HepG2 (cell line): Measurements from ENCODE around the gene LYPD8. TPM values are rescaled to one million over a fixed set of nuclear protein-coding genes. Genes with fewer than 3 reads are reported as not detected.

Source experiments
- ATAC-seq: fragments of 200-7000 bp; cut with Tn5 transposase; 3 replicates; pipeline ENCODE4 v1.9.1; 2020; ENCODE audit warnings: mild to moderate bottlenecking, moderate library complexity
- BruUV-seq: library from RNA; stranded (reverse); fragments of 400-500 nt; replicated peaks from 2 replicates; lab custom pipeline; 2021; lab: Mats Ljungman, UMichigan
- CTCF ChIA-PET: fragments of 300-600 bp; formaldehyde crosslinking; extraction: SDS; loops from one replicate; lab custom pipeline; 2021; ENCODE audit warnings: low total read pairs, inconsistent platforms, low intra/inter-chr PET ratio; lab: Yijun Ruan, JAX
- POLR2A ChIA-PET: fragments of 350-600 bp; sonication (Branson Sonifier 250); formaldehyde crosslinking; loops from one replicate; lab custom pipeline; 2020; ENCODE audit warnings: antibody characterized with exemption, inconsistent platforms; lab: Yijun Ruan, JAX
- DNase-seq: peaks from one replicate; pipeline ENCODE4 v3.0.0-alpha.2; 2015; ENCODE audit warnings: low spot score
- FAIRE-seq: peaks from 3 replicates; lab custom pipeline; 2011; peaks lifted over from hg19 to GRCh38; lab: Jason Lieb, UNC
- H2AFZ ChIP-seq: one replicate; pipeline ENCODE4 v1.6.1; 2011; ENCODE audit warnings: low read length, inconsistent platforms
- H3K27ac ChIP-seq: fragments of 300-600 bp; 3 replicates; pipeline ENCODE4 v1.8.0; 2011; ENCODE audit warnings: mixed run types, mild to moderate bottlenecking, mixed read lengths, low read length, inconsistent platforms; ENCODE audit not compliant: insufficient read depth; ENCODE audit errors: extremely low read length
- H3K27me3 ChIP-seq, 2 experiments: fragments of 200-600 bp in 1 of 2; 2 replicates in 1 of 2; 3 replicates in 1 of 2; pipeline versions ENCODE4 v1.6.0 to v1.8.0; 2011; ENCODE audit warnings: low read length in 2 of 2, mild to moderate bottlenecking in 2 of 2, moderate library complexity in 2 of 2, inconsistent platforms in 1 of 2; ENCODE audit not compliant: insufficient read depth in 2 of 2, control insufficient read depth in 1 of 2
- H3K36me3 ChIP-seq, 2 experiments: fragments of 200-600 bp in 1 of 2; replicated peaks in 1 of 2; 2 replicates in 1 of 2; 3 replicates in 1 of 2; pipeline versions ENCODE4 v1.5.1 to v1.8.0; 2011; ENCODE audit warnings: low read length in 2 of 2, inconsistent platforms in 1 of 2; ENCODE audit not compliant: insufficient read depth in 2 of 2, control insufficient read depth in 1 of 2
- H3K4me1 ChIP-seq: 2 replicates; pipeline ENCODE4 v1.5.1; 2012; ENCODE audit warnings: low read length, inconsistent platforms; ENCODE audit not compliant: insufficient read depth
- H3K4me2 ChIP-seq: 2 replicates; pipeline ENCODE4 v1.6.0; 2011; ENCODE audit warnings: low read depth, low read length, inconsistent platforms
- H3K4me3 ChIP-seq, 3 experiments: fragments of 200-600 bp in 1 of 3; sonication (generic), shearing (Covaris generic) in 1 of 3; replicated peaks in 1 of 3; 2 replicates each; pipeline ENCODE4 v1.5.1; 2011 to 2016; ENCODE audit warnings: low read length in 3 of 3, inconsistent platforms in 2 of 3, low read depth in 2 of 3, mild to moderate bottlenecking in 2 of 3, control low read depth in 1 of 3, mixed read lengths in 1 of 3; ENCODE audit not compliant: insufficient read depth in 1 of 3
- H3K79me2 ChIP-seq: one replicate; pipeline ENCODE4 v1.6.1; 2011; ENCODE audit warnings: low read length, inconsistent platforms; ENCODE audit not compliant: insufficient read depth
- H3K9ac ChIP-seq: 2 replicates; pipeline ENCODE4 v1.6.0; 2011; ENCODE audit warnings: mild to moderate bottlenecking, low read depth, low read length, inconsistent platforms; ENCODE audit not compliant: insufficient read depth
- H3K9me3 ChIP-seq: 2 replicates; pipeline ENCODE4 v1.5.1; 2012; ENCODE audit warnings: mild to moderate bottlenecking, low read length
- H4K20me1 ChIP-seq: 2 replicates; pipeline ENCODE4 v1.6.0; 2011; ENCODE audit warnings: inconsistent platforms, mild to moderate bottlenecking, low read length, moderate library complexity; ENCODE audit not compliant: insufficient read depth
- FOXO4 ChIP-seq: sonication (generic); formaldehyde crosslinking; conservative IDR thresholded peaks from 2 replicates; pipeline ENCODE4 v1.8.1; 2023; ENCODE audit warnings: missing genetic modification reagents
- HNF1A ChIP-seq, 2 experiments: sonication (generic) in 1 of 2; formaldehyde crosslinking in 1 of 2; IDR thresholded peaks; 2 replicates each; pipeline versions ENCODE4 v1.4.0 to v1.6.1; 2016 to 2020; ENCODE audit warnings: borderline replicate concordance in 1 of 2, low read depth in 1 of 2, mild to moderate bottlenecking in 1 of 2, missing genetic modification reagents in 1 of 2
- KDM6A ChIP-seq: IDR thresholded peaks from 2 replicates; pipeline ENCODE4 v1.6.1; 2016; ENCODE audit warnings: low read depth
- PATZ1 ChIP-seq: sonication (generic); formaldehyde crosslinking; IDR thresholded peaks from 2 replicates; pipeline ENCODE4 v1.4.0; 2020; ENCODE audit warnings: missing genetic modification reagents
- YEATS2 ChIP-seq: sonication (generic); formaldehyde crosslinking; IDR thresholded peaks from 2 replicates; pipeline ENCODE4 v1.4.0; 2020; ENCODE audit warnings: missing genetic modification reagents, borderline replicate concordance
- ZBTB26 ChIP-seq: IDR thresholded peaks from 2 replicates; pipeline ENCODE4 v1.6.1; 2016; ENCODE audit warnings: missing compliant biosample characterization, missing genetic modification reagents, borderline replicate concordance
- ZNF292 ChIP-seq: sonication (generic); formaldehyde crosslinking; IDR thresholded peaks from 2 replicates; pipeline ENCODE4 v1.8.1; 2022; ENCODE audit warnings: mild to moderate bottlenecking, low read depth, missing genetic modification reagents, borderline replicate concordance
- ZNF367 ChIP-seq: sonication (generic); formaldehyde crosslinking; IDR thresholded peaks from 2 replicates; pipeline ENCODE4 v1.4.0; 2020; ENCODE audit warnings: missing genetic modification reagents, borderline replicate concordance
- ZNF747 ChIP-seq: sonication (generic); formaldehyde crosslinking; IDR thresholded peaks from 2 replicates; pipeline ENCODE4 v1.8.1; 2023; ENCODE audit warnings: missing genetic modification reagents, mild to moderate bottlenecking, borderline replicate concordance
- ZUFSP ChIP-seq: sonication (generic); formaldehyde crosslinking; IDR thresholded peaks from 2 replicates; pipeline ENCODE4 v1.9.0; 2021; ENCODE audit warnings: missing genetic modification reagents, mild to moderate bottlenecking, borderline replicate concordance
- WGBS: methylation state at CpG from one replicate; pipeline ENCODE4 v1.1.6; 2017; ENCODE audit warnings: low lambda C conversion rate; 5-methylcytosine and 5-hydroxymethylcytosine counted together
- in situ Hi-C: cut with HindIII; loops from 2 replicates; pipeline ENCODE4 v1.10.0; 2017; ENCODE audit warnings: low pct_unique_long_range_greater_than_20kb; ENCODE audit not compliant: extremely low pct_ligation_motif_present
- intact Hi-C: fragments of 100-400 bp; cut with micrococcal nuclease; formaldehyde crosslinking; loops from one replicate; pipeline ENCODE4 v1.10.0; 2022; ENCODE audit not compliant: unreplicated experiment
- polyA plus RNA-seq, 8 experiments: library from polyadenylated mRNA; depleted of rRNA in 3 of 8; stranded (reverse) in 7 of 8; unstranded in 1 of 8; fragments of >200 nt; fragmentation: Illumina TruSeq in 4 of 8; extraction: Trizol in 4 of 8; gene quantifications; 2 replicates each; pipeline versions ENCODE4 v1.2.1 to v1.2.3, GENCODE V29; 2011 to 2016; ENCODE audit warnings: low read depth in 4 of 8, missing spikeins in 1 of 8, mixed read lengths in 1 of 8; ENCODE audit not compliant: insufficient read depth in 1 of 8
- total RNA-seq, 5 experiments: library from RNA; depleted of rRNA; stranded (reverse); fragments of >200 nt; fragmentation: Illumina TruSeq; extraction: Trizol; gene quantifications; 2 replicates each; pipeline ENCODE4 v1.2.3, GENCODE V29; 2016; ENCODE audit warnings: low read depth in 1 of 5

The LYPD8 gene
- total and polyA plus RNA-seq, 2 of the 13 experiments (the other 11 are each of a cell fraction or from before 2014, with no cell fraction given): not detected

- no peaks in the 10 kb centered on the region for H3K4me1 ChIP-seq
- H3K27me3 ChIP-seq: no peaks in the 10 kb centered on the region; a peak in 1 of 5 replicates
- H3K27ac ChIP-seq: no peak overlapping the region
- intact Hi-C loops: no loop called here
- TF ChIP-seq PATZ1 (no peak), YEATS2 (no peak), KDM6A (no peak), ZNF747 (CRISPR knock-in tag) (no peak), ZUFSP (CRISPR knock-in tag) (no peak), ZNF292 (CRISPR knock-in tag) (no peak), HNF1A (IDR thresholded peaks at IDR 0.05; ENCODE audit: low read depth) (no peak), HNF1A (CRISPR knock-in tag; IDR thresholded peaks at IDR 0.05; ENCODE audit: borderline replicate concordance) (no peak), ZNF367 (no peak), FOXO4 (CRISPR knock-in tag) (no peak), ZBTB26 (CRISPR knock-in tag) (no peak)
- no peak overlapping the region for H3K9ac ChIP-seq
- in situ Hi-C loops: no loop called here
- ChIA-PET POLR2A (no interaction called here), CTCF (no interaction called here)
- H3K36me3 ChIP-seq: no peaks in the 10 kb centered on the region
- 3% methylated on average over 4 of the region's 4 CpGs for WGBS
- FAIRE-seq (no peak), DNase-seq (no peak), ATAC-seq (no peak)
- no peak overlapping the region for H2AFZ ChIP-seq
- H3K79me2 ChIP-seq: no peaks in the 10 kb centered on the region
- BruUV-seq: no TSS peak
- no peak overlapping the region for H3K4me3 ChIP-seq
- peaks cover 28% of the 10 kb centered on the region for H3K9me3 ChIP-seq
- H3K4me2 ChIP-seq: no peak overlapping the region
- H4K20me1 ChIP-seq: no peaks in the 10 kb centered on the region
Observed at GRCh38 chr1:248710305-248710900, 45.2 kb downstream of the LYPD8 start.
